B cell (primary cell): Measurements from ENCODE around the gene PXDC1. TPM values are rescaled to one million over a fixed set of nuclear protein-coding genes. Genes with fewer than 3 reads are reported as not detected.

Experiments
- ATAC-seq: fragments of 200-7000 bp; cut with Tn5 transposase; one replicate; pipeline ENCODE4 v1.10.0; 2021; ENCODE audit warnings: low read depth, mild to moderate bottlenecking, moderate number of reproducible peaks, moderate library complexity
- CTCF ChIA-PET: fragments of 350-600 bp; sonication (Branson Sonifier 250); formaldehyde crosslinking; loops from one replicate; lab custom pipeline; 2021; ENCODE audit warnings: antibody characterized with exemption, inconsistent platforms; lab: Charles Lee
- POLR2A ChIA-PET: fragments of 350-600 bp; sonication (Branson Sonifier 250); formaldehyde crosslinking; loops from one replicate; lab custom pipeline; 2021; ENCODE audit warnings: antibody characterized with exemption; lab: Charles Lee
- DNase-seq: peaks from one replicate; pipeline ENCODE4 v3.0.0; 2013
- H2AFZ ChIP-seq: 2 replicates; pipeline ENCODE4 v1.6.1; 2012; ENCODE audit warnings: mild to moderate bottlenecking, low read depth, low read length; ENCODE audit not compliant: insufficient read depth, poor library complexity, severe bottlenecking
- H3K27ac ChIP-seq, 2 donors: 1 replicate in 1 of 2; 2 replicates in 1 of 2; pipeline ENCODE4 v1.5.1; 2012 to 2013; ENCODE audit warnings: low read length in 2 of 2, mild to moderate bottlenecking in 2 of 2, moderate library complexity in 1 of 2
- H3K27me3 ChIP-seq, 4 experiments: fragments of 200-600 bp in 1 of 4; sonication (generic) in 1 of 4; replicated peaks in 1 of 4; 1 replicate in 2 of 4; 2 replicates in 2 of 4; pipeline versions ENCODE4 v1.6.1 to v1.7.0; 2013 to 2016; ENCODE audit warnings: low read length in 3 of 4, mild to moderate bottlenecking in 2 of 4, mixed read lengths in 1 of 4, moderate library complexity in 1 of 4; ENCODE audit not compliant: insufficient read depth in 4 of 4, control insufficient read depth in 3 of 4; ENCODE audit errors: control extremely low read depth in 1 of 4
- H3K36me3 ChIP-seq, 2 experiments: replicated peaks in 1 of 2; 1 replicate in 1 of 2; 2 replicates in 1 of 2; pipeline versions ENCODE4 v1.6.1 to v1.7.1; 2013; ENCODE audit warnings: low read length in 1 of 2; ENCODE audit not compliant: insufficient read depth in 2 of 2, control insufficient read depth in 1 of 2; ENCODE audit errors: control extremely low read depth in 1 of 2, extremely low read depth in 1 of 2
- H3K4me1 ChIP-seq, 2 donors: fragments of 200-600 bp in 1 of 2; sonication (generic) in 1 of 2; 1 replicate in 1 of 2; 2 replicates in 1 of 2; pipeline versions ENCODE4 v1.5.1 to v1.6.1; 2013 to 2017; ENCODE audit warnings: low read length in 2 of 2; ENCODE audit not compliant: control insufficient read depth in 2 of 2, insufficient read depth in 2 of 2
- H3K4me2 ChIP-seq: replicated peaks from 2 replicates; pipeline ENCODE3; 2012; ENCODE audit warnings: mild to moderate bottlenecking, low read depth, low read length; ENCODE audit not compliant: poor library complexity, severe bottlenecking
- H3K4me3 ChIP-seq, 5 experiments: fragments of 200-600 bp in 1 of 5; sonication (generic) in 1 of 5; 1 replicate in 3 of 5; 2 replicates in 2 of 5; pipeline versions ENCODE4 v1.5.1 to v1.7.0; 2011 to 2016; ENCODE audit warnings: low read length in 4 of 5, mild to moderate bottlenecking in 4 of 5, low read depth in 2 of 5, control low read depth in 1 of 5, moderate library complexity in 1 of 5; ENCODE audit not compliant: insufficient read depth in 1 of 5; ENCODE audit errors: control extremely low read depth in 1 of 5, extremely low read depth in 1 of 5
- H3K79me2 ChIP-seq: fragments of 200-600 bp; sonication (generic); one replicate; pipeline ENCODE4 v1.6.0; 2016; ENCODE audit warnings: low read length; ENCODE audit not compliant: control insufficient read depth, insufficient read depth
- H3K9ac ChIP-seq: fragments of 200-600 bp; sonication (generic); 2 replicates; pipeline ENCODE4 v1.6.1; 2017; ENCODE audit warnings: mild to moderate bottlenecking, low read length, moderate library complexity
- H3K9me3 ChIP-seq, 3 donors: one replicate each; pipeline versions ENCODE4 v1.6.1 to v1.7.1; 2013; ENCODE audit warnings: low read length in 2 of 3; ENCODE audit not compliant: control insufficient read depth in 2 of 3, insufficient read depth in 1 of 3; ENCODE audit errors: control extremely low read depth in 1 of 3
- H4K20me1 ChIP-seq: 2 replicates; pipeline ENCODE4 v1.6.0; 2012; ENCODE audit warnings: mild to moderate bottlenecking, low read length; ENCODE audit not compliant: insufficient read depth, control insufficient read depth, poor library complexity, severe bottlenecking
- H3K27ac Mint-ChIP-seq: one replicate; pipeline ENCODE4 v1.8.0; 2021; ENCODE audit warnings: mixed read lengths
- H3K27me3 Mint-ChIP-seq: one replicate; pipeline ENCODE4 v1.8.0; 2021; ENCODE audit warnings: mixed read lengths
- H3K4me1 Mint-ChIP-seq: one replicate; pipeline ENCODE4 v1.8.0; 2021; ENCODE audit warnings: mixed read lengths
- H3K4me3 Mint-ChIP-seq: one replicate; pipeline ENCODE4 v1.8.0; 2021; ENCODE audit warnings: mixed read lengths
- H3K9me3 Mint-ChIP-seq: one replicate; pipeline ENCODE4 v1.8.0; 2022; ENCODE audit warnings: mixed read lengths; ENCODE audit not compliant: insufficient read depth
- EZH2 ChIP-seq: IDR thresholded peaks from 2 replicates; pipeline ENCODE4 v1.6.1; 2012; ENCODE audit warnings: borderline replicate concordance, low read depth, mild to moderate bottlenecking, moderate library complexity, low read length; ENCODE audit not compliant: insufficient read depth, poor library complexity, severe bottlenecking
- WGBS: methylation state at CpG from one replicate; pipeline ENCODE4 v1.1.5; 2013; ENCODE audit warnings: missing lambda C conversion rate; ENCODE audit not compliant: insufficient coverage; 5-methylcytosine and 5-hydroxymethylcytosine counted together
- intact Hi-C: fragments of 100-400 bp; cut with micrococcal nuclease; formaldehyde crosslinking; loops from one replicate; pipeline ENCODE4 v1.10.0; 2022
- polyA plus RNA-seq: library from polyadenylated mRNA; depleted of rRNA; stranded (reverse); fragments of >200 nt; gene quantifications from 2 replicates; pipeline ENCODE4 v1.2.3, GENCODE V29; 2012
- total RNA-seq, 2 donors: library from RNA; stranded (reverse); fragments of 120-200 nt in 1 of 2; gene quantifications; 1 replicate in 1 of 2; 2 replicates in 1 of 2; pipeline versions ENCODE4 v1.2.3 to v1.2.4, GENCODE V29; 2013 to 2022
- TF ChIP-seq, protein P1 (sequence below): fragments of 200-600 bp; IDR thresholded peaks from one replicate; pipeline ENCODE4 v1.8.0; 2022; ENCODE audit warnings: antibody characterized with exemption, mild to moderate bottlenecking

The PXDC1 gene
- total and polyA plus RNA-seq, 2 donors (not counting 1 experiment from before 2014, with no cell fraction given), result 4.7 to 18.9 TPM

GRCh38 chr6:3690506-3690905, 61.0 kb downstream of the PXDC1 start:
- H3K79me2 ChIP-seq, result no peaks in the 10 kb centered on the region
- H3K4me1 Mint-ChIP-seq, result no peaks in the 10 kb centered on the region
- H3K27me3 ChIP-seq, result peaks cover 0 to 4% (median 0%) of the 10 kb centered on the region in 4 experiments
- TF ChIP-seq, protein P1, sequence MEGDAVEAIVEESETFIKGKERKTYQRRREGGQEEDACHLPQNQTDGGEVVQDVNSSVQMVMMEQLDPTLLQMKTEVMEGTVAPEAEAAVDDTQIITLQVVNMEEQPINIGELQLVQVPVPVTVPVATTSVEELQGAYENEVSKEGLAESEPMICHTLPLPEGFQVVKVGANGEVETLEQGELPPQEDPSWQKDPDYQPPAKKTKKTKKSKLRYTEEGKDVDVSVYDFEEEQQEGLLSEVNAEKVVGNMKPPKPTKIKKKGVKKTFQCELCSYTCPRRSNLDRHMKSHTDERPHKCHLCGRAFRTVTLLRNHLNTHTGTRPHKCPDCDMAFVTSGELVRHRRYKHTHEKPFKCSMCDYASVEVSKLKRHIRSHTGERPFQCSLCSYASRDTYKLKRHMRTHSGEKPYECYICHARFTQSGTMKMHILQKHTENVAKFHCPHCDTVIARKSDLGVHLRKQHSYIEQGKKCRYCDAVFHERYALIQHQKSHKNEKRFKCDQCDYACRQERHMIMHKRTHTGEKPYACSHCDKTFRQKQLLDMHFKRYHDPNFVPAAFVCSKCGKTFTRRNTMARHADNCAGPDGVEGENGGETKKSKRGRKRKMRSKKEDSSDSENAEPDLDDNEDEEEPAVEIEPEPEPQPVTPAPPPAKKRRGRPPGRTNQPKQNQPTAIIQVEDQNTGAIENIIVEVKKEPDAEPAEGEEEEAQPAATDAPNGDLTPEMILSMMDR, result no peak
- TF ChIP-seq EZH2, result no peak
- intact Hi-C loops, result no loop called here
- H3K4me3 Mint-ChIP-seq, result no peak overlapping the region
- no peaks in the 10 kb centered on the region for H3K9me3 ChIP-seq
- no peaks in the 10 kb centered on the region for H4K20me1 ChIP-seq
- no peak overlapping the region for H3K4me2 ChIP-seq
- H3K4me1 ChIP-seq, result no peaks in the 10 kb centered on the region
- H3K4me3 ChIP-seq, result no peak overlapping the region
- H3K27ac Mint-ChIP-seq, result no peak overlapping the region
- ATAC-seq (no peak), DNase-seq (no peak)
- H3K9me3 Mint-ChIP-seq, result no peaks in the 10 kb centered on the region
- no peak overlapping the region for H3K27ac ChIP-seq
- no CpG with 5 or more reads among the region's 2 CpGs for WGBS
- H3K9ac ChIP-seq, result no peak overlapping the region
- no peaks in the 10 kb centered on the region for H3K36me3 ChIP-seq
- H3K27me3 Mint-ChIP-seq, result peaks cover 24% of the 10 kb centered on the region
- no peak overlapping the region for H2AFZ ChIP-seq
- ChIA-PET POLR2A (no interaction called here), CTCF (no interaction called here)

GRCh38 chr6:3687847-3688246, 63.7 kb downstream of the PXDC1 start:
- Mint-ChIP-seq H3K27me3 (peaks cover 18% of the 10 kb centered on the region), H3K4me3 (no peak overlapping the region), H3K9me3 (no peaks in the 10 kb centered on the region), H3K27ac (no peak overlapping the region), H3K4me1 (no peaks in the 10 kb centered on the region)
- ChIA-PET CTCF (no interaction called here), POLR2A (no interaction called here)
- no peak overlapping the region for H3K27ac ChIP-seq
- H3K79me2 ChIP-seq, result no peaks in the 10 kb centered on the region
- no peak overlapping the region for H3K4me2 ChIP-seq
- H3K9ac ChIP-seq, result no peak overlapping the region
- no peaks in the 10 kb centered on the region for H3K4me1 ChIP-seq
- no peak overlapping the region for H3K4me3 ChIP-seq
- no peak overlapping the region for H2AFZ ChIP-seq
- TF ChIP-seq EZH2, result no peak
- TF ChIP-seq, protein P1, result no peak
- intact Hi-C loops, result no loop called here
- H4K20me1 ChIP-seq, result no peaks in the 10 kb centered on the region
- DNase-seq (no peak), ATAC-seq (no peak)
- no CpG with 5 or more reads among the region's 1 CpG for WGBS
- no peaks in the 10 kb centered on the region for H3K36me3 ChIP-seq
- peaks cover 0 to 4% (median 0%) of the 10 kb centered on the region in 4 experiments for H3K27me3 ChIP-seq
- H3K9me3 ChIP-seq, result no peaks in the 10 kb centered on the region
